Activated naive CD4-positive, alpha-beta T cell treated with anti-CD3 and anti-CD28 coated beads, Interleukin-2, amount 50 U/mL, for 24 hours (primary cell): Measurements from ENCODE around the gene RABGEF1.
"Not testable (repeated sequence)": the region's sequence is repeated elsewhere in the genome, so short reads cannot be mapped to it uniquely, and the experiment has no call there.

Experiments
- H3K27ac Mint-ChIP-seq: one replicate; pipeline ENCODE4 v1.8.0; 2021; ENCODE audit warnings: mild to moderate bottlenecking, mixed read lengths
- H3K27me3 Mint-ChIP-seq: one replicate; pipeline ENCODE4 v1.8.0; 2021; ENCODE audit warnings: mixed read lengths
- H3K36me3 Mint-ChIP-seq: one replicate; pipeline ENCODE4 v1.8.0; 2021; ENCODE audit warnings: mixed read lengths
- H3K4me1 Mint-ChIP-seq: one replicate; pipeline ENCODE4 v1.8.0; 2021; ENCODE audit warnings: mixed read lengths
- H3K4me3 Mint-ChIP-seq: one replicate; pipeline ENCODE4 v1.8.0; 2021; ENCODE audit warnings: mild to moderate bottlenecking, mixed read lengths
- H3K9me3 Mint-ChIP-seq: one replicate; pipeline ENCODE4 v1.8.0; 2021; ENCODE audit warnings: mixed read lengths

The RABGEF1 gene

GRCh38 chr7:66804001-66804400 is 63.5 kb downstream of the RABGEF1 start:
- no peak overlapping the region for H3K27ac Mint-ChIP-seq
- H3K9me3 Mint-ChIP-seq = no peaks in the 10 kb centered on the region
- H3K27me3 Mint-ChIP-seq = no peaks in the 10 kb centered on the region
- no peak overlapping the region for H3K4me3 Mint-ChIP-seq
- peaks cover 24% of the 10 kb centered on the region for H3K36me3 Mint-ChIP-seq
- no peaks in the 10 kb centered on the region for H3K4me1 Mint-ChIP-seq

- H3K27me3 Mint-ChIP-seq = no peaks in the 10 kb centered on the region
- peaks cover 19% of the 10 kb centered on the region for H3K36me3 Mint-ChIP-seq
- H3K4me1 Mint-ChIP-seq = no peaks in the 10 kb centered on the region
- no peaks in the 10 kb centered on the region for H3K9me3 Mint-ChIP-seq
- H3K4me3 Mint-ChIP-seq = no peak overlapping the region
- peak overlapping the region; percentile 43 for H3K27ac Mint-ChIP-seq
Observed at GRCh38 chr7:66807736-66808135, 67.2 kb downstream of the RABGEF1 start.

- Mint-ChIP-seq H3K27me3 (no peaks in the 10 kb centered on the region), H3K36me3 (peaks cover 15% of the 10 kb centered on the region), H3K4me1 (no peaks in the 10 kb centered on the region), H3K4me3 (no peak overlapping the region), H3K9me3 (no peaks in the 10 kb centered on the region), H3K27ac (no peak overlapping the region)
Observed at GRCh38 chr7:66810716-66811115, 70.2 kb downstream of the RABGEF1 start.

- H3K27ac Mint-ChIP-seq, H3K36me3 Mint-ChIP-seq, H3K9me3 Mint-ChIP-seq, H3K27me3 Mint-ChIP-seq, H3K4me1 Mint-ChIP-seq, H3K4me3 Mint-ChIP-seq: not testable (repeated sequence)
Observed at GRCh38 chr7:66815186-66815875, 74.8 kb downstream of the RABGEF1 start.

GRCh38 chr7:66815951-66816350 is 75.4 kb downstream of the RABGEF1 start:
- no peaks in the 10 kb centered on the region for H3K27me3 Mint-ChIP-seq
- H3K9me3 Mint-ChIP-seq = no peaks in the 10 kb centered on the region
- H3K27ac Mint-ChIP-seq = no peak overlapping the region
- H3K36me3 Mint-ChIP-seq = peaks cover 4% of the 10 kb centered on the region
- no peak overlapping the region for H3K4me3 Mint-ChIP-seq
- no peaks in the 10 kb centered on the region for H3K4me1 Mint-ChIP-seq

GRCh38 chr7:66816658-66817057 is 76.1 kb downstream of the RABGEF1 start:
- H3K4me1 Mint-ChIP-seq, H3K9me3 Mint-ChIP-seq, H3K27ac Mint-ChIP-seq, H3K4me3 Mint-ChIP-seq, H3K36me3 Mint-ChIP-seq, H3K27me3 Mint-ChIP-seq: not testable (repeated sequence)

GRCh38 chr7:66817208-66817795 is 76.8 kb downstream of the RABGEF1 start:
- not testable (repeated sequence) for H3K27me3 Mint-ChIP-seq, H3K4me1 Mint-ChIP-seq, H3K27ac Mint-ChIP-seq, H3K4me3 Mint-ChIP-seq, H3K36me3 Mint-ChIP-seq, H3K9me3 Mint-ChIP-seq

GRCh38 chr7:66817956-66818355 is 77.4 kb downstream of the RABGEF1 start:
- H3K9me3 Mint-ChIP-seq, H3K27me3 Mint-ChIP-seq, H3K36me3 Mint-ChIP-seq, H3K4me1 Mint-ChIP-seq, H3K4me3 Mint-ChIP-seq, H3K27ac Mint-ChIP-seq: not testable (repeated sequence)

GRCh38 chr7:66824041-66824440 is 83.5 kb downstream of the RABGEF1 start:
- Mint-ChIP-seq H3K36me3 (no peaks in the 10 kb centered on the region), H3K27me3 (no peaks in the 10 kb centered on the region), H3K4me1 (no peaks in the 10 kb centered on the region), H3K9me3 (no peaks in the 10 kb centered on the region), H3K4me3 (no peak overlapping the region), H3K27ac (no peak overlapping the region)

- not testable (repeated sequence) for H3K27ac Mint-ChIP-seq, H3K36me3 Mint-ChIP-seq, H3K4me3 Mint-ChIP-seq, H3K9me3 Mint-ChIP-seq, H3K27me3 Mint-ChIP-seq, H3K4me1 Mint-ChIP-seq
Observed at GRCh38 chr7:66825538-66825937, 85.0 kb downstream of the RABGEF1 start.

- H3K9me3 Mint-ChIP-seq = no peaks in the 10 kb centered on the region
- no peak overlapping the region for H3K4me3 Mint-ChIP-seq
- no peaks in the 10 kb centered on the region for H3K4me1 Mint-ChIP-seq
- no peaks in the 10 kb centered on the region for H3K36me3 Mint-ChIP-seq
- H3K27ac Mint-ChIP-seq = no peak overlapping the region
- H3K27me3 Mint-ChIP-seq = no peaks in the 10 kb centered on the region
Observed at GRCh38 chr7:66826649-66827048, 86.1 kb downstream of the RABGEF1 start.

GRCh38 chr7:66830976-66831375 is 90.4 kb downstream of the RABGEF1 start:
- H3K4me3 Mint-ChIP-seq, H3K4me1 Mint-ChIP-seq, H3K27ac Mint-ChIP-seq, H3K9me3 Mint-ChIP-seq, H3K36me3 Mint-ChIP-seq, H3K27me3 Mint-ChIP-seq: not testable (repeated sequence)

GRCh38 chr7:66832531-66833351 is 92.2 kb downstream of the RABGEF1 start:
- Mint-ChIP-seq H3K27me3 (no peaks in the 10 kb centered on the region), H3K9me3 (no peaks in the 10 kb centered on the region), H3K36me3 (no peaks in the 10 kb centered on the region), H3K4me1 (no peaks in the 10 kb centered on the region), H3K4me3 (no peak overlapping the region), H3K27ac (no peak overlapping the region)

- no peaks in the 10 kb centered on the region for H3K4me1 Mint-ChIP-seq
- H3K27ac Mint-ChIP-seq = no peak overlapping the region
- no peaks in the 10 kb centered on the region for H3K36me3 Mint-ChIP-seq
- no peak overlapping the region for H3K4me3 Mint-ChIP-seq
- no peaks in the 10 kb centered on the region for H3K27me3 Mint-ChIP-seq
- H3K9me3 Mint-ChIP-seq = no peaks in the 10 kb centered on the region
Observed at GRCh38 chr7:66837007-66837406, 96.5 kb downstream of the RABGEF1 start.

GRCh38 chr7:66837661-66838060 is 97.1 kb downstream of the RABGEF1 start:
- Mint-ChIP-seq H3K27me3 (no peaks in the 10 kb centered on the region), H3K36me3 (no peaks in the 10 kb centered on the region), H3K4me3 (no peak overlapping the region), H3K4me1 (no peaks in the 10 kb centered on the region), H3K27ac (no peak overlapping the region), H3K9me3 (no peaks in the 10 kb centered on the region)

- Mint-ChIP-seq H3K4me1 (peaks cover 13% of the 10 kb centered on the region), H3K27me3 (no peaks in the 10 kb centered on the region), H3K27ac (no peak overlapping the region), H3K36me3 (peaks cover under 1% of the 10 kb centered on the region), H3K4me3 (no peak overlapping the region), H3K9me3 (no peaks in the 10 kb centered on the region)
Observed at GRCh38 chr7:66839814-66840213, 99.3 kb downstream of the RABGEF1 start.
